Posterior vena cava (tissue), 2 donors: ENCODE measurements around the gene IFT122. TPM values are rescaled to one million over a fixed set of nuclear protein-coding genes. Genes with fewer than 3 reads are reported as not detected.

Source experiments
- DNase-seq: peaks from one replicate; pipeline ENCODE4 v3.0.0-alpha.2; 2020; ENCODE audit warnings: low spot score
- intact Hi-C, 2 donors: fragments of 100-400 bp; cut with DNase I; formaldehyde crosslinking; loops; one replicate each; pipeline versions ENCODE4 v1.14.1 to v1.14.2; 2022 to 2023
- total RNA-seq, 2 donors: library from RNA; stranded (reverse); fragmentation: NEBNext Ultra II Directional; extraction: Animal tissue kit (Norgen Biotek cat#: 25700); gene quantifications; one replicate each; pipeline ENCODE4 v1.2.1, GENCODE V29; 2021
- donor health status: DM: yes; HTN: yes; CAD: no.
- donor health status: DM: yes; HTN: yes; CAD: no.

IFT122 gene
- total RNA-seq, 2 donors from 2014 or later = 22.0 to 22.5 TPM

DNA sequence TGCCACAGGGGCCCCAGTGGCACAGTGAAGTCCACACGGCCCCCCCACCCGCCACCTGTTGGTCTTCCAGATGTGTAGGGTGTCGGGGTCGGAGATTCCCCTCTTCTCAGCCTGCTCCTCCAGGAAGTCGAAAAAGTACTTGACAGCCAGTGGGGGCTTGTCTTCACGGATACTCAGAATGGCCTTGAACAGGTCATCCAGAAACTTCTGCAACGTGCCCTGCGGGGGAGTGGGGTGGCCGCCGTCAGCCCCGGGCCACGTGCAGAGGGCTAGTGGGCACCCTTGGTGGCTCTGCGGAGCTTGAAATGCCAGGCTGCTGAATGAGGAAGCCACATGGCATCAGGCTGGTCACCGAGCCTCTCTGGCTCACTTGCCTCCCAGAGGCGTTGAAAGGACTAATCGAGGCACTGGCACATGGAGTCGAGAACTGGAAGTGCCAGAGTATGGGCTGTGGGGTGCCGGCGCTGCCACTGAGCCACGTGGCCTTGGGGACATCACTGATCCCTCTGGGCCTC, 119.6 kb downstream of the IFT122 start:
- intact Hi-C loops = loop anchor here in 1 of 2 donors (5.0 kb wide), 1 partner anchor 38 kb away; no protein-coding TSS in a partner anchor

GRCh38 chr3:129560269-129560787, 120.3 kb downstream of the IFT122 start:
- intact Hi-C loops = loop anchor here in 1 of 2 donors (5.0 kb wide), 1 partner anchor 37 kb away; no protein-coding TSS in a partner anchor

More for the DNA sequence above, 119.6 kb downstream of the IFT122 start:
- DNase-seq = no peak

DNA sequence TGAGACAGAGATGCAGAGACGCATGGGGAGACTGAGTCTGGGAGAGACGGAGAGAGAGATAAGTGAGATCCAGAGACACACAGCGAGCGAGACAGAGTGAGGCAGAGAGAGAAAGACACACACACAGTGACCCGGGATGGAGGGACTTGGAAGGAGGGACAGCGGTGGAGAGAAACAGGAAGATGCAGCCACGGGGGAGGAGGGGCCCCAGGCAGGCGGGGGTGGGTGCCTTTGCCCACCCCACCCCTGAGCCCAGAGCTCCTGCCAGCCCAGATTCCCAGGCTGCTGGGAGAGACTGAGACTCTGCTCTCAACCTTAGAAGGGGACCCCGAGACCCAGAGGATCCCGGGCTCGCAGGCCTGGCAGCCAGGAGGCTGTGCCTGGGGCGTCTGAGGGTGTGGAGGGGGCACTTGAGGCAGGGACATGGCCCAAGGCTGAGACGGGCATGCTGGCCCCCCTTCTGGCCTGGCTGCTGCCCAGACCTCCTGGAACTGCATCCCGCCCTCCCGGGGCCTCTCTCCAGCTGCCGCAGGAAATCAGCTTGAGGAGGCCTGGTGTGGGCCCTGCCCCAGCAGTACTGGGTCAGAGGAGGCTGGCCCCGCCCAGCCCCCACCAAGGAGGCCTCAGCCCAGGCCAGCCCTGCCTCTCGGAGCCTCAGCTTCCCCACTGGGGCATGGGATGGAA, 121.0 kb downstream of the IFT122 start:
- peak; percentile 95 for DNase-seq
- intact Hi-C loops = loop anchor here in 1 of 2 donors (5.0 kb wide), 1 partner anchor 36 kb away; no protein-coding TSS in a partner anchor

More at GRCh38 chr3:129560269-129560787, 120.3 kb downstream of the IFT122 start:
- no peak for DNase-seq

- DNase-seq = no peak
- intact Hi-C loops = loop anchor here in 1 of 2 donors (5.0 kb wide), 1 partner anchor 36 kb away; no protein-coding TSS in a partner anchor
These were observed 121.7 kb downstream of the IFT122 start for GRCh38 chr3:129561619-129562248.

GRCh38 chr3:129562803-129563202, 122.8 kb downstream of the IFT122 start:
- DNase-seq = no peak
- intact Hi-C loops = loop anchor here in 1 of 2 donors (5.0 kb wide), 1 partner anchor 34 kb away; no protein-coding TSS in a partner anchor

DNA sequence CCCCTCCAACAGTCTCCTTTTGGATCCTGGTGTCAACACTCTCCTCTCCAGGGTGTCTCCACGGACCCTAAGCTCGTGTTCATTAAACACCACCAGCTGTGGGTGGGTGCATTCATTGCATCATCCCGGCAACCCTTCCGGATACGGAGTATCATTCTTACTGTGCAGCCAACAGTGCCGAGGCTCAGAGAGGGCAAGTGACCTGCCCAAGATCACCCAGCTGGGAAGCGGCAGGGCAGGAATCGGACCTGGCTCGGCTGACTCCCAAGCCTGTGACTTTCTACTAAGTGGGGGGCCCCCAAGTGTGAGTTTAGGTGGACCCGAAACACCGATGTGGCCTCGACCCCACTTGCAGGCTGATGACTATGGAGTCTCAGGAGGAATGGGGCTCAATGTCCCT, 123.3 kb downstream of the IFT122 start:
- no peak for DNase-seq
- intact Hi-C loops = loop anchor here in 1 of 2 donors (5.0 kb wide), 1 partner anchor 34 kb away; no protein-coding TSS in a partner anchor

DNA sequence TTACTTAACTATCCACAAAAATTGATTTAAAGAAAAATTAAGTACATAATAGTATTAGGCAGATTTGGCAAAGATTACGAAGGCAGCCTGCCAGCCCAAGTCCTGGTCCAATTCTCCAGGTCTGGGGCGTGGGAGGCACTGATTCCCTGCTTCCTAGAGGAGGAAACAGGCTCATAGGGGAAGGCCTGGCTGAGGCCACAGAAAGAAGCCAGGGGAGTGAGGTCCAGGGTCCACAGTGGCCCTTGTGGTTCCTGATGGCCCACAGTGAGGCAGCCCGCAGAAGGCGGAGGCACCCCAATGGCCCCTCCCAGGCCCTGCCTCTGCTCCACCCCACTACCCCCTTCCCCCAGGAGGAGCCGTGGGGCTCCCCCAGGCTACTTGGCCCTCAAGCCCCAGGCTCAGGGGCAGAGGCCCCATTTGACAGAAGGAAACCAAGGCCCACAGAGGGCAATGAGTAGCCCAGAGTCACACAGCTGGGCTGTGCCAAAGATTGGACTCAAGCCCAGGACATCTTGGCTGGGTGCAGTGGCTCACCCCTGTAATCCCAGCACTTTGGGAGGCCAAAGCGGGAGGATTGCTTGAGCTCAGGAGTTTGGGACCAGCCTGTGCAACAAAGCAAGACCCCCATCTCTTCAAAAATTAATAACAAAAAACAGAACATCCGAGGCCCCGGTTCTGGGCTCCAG, 124.0 kb downstream of the IFT122 start:
- intact Hi-C loops = loop anchor here (2.0 to 5.0 kb wide), 2 partner anchors 33 to 41 kb away; no protein-coding TSS in a partner anchor
- no peak for DNase-seq

DNA sequence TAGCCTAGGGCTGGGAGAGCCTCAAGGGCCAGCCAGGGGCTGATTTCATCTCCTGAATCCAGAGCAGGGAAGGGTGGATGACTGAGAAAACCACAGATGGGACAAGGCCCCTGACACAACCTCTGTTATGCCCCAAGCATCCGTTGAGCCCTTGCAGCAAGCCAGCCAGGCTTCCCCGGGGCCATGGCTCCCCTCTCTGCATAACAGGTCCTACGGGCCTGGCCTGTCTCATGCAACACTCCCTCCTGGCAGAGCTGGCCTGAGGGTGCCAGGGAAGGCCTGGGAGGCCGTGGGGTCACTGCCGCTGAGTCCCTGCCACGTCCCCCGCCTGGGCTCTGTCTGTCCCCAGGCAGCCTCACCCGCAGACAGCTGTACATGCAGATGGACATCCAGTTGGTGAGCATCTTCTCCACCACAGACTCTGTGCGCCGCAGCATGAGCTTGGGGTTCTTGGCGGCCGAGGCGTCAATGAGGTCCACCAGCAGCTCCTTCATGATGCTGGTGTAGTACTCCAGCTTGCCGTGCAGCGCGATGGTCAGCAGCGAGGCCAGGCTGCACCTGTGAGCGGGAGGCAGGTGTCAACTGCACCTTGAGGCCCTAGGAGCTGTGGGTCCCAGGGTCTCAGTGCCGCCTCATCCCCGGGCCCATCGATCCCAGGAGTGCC, 125.1 kb downstream of the IFT122 start:
- intact Hi-C loops = loop anchor here (2.0 to 5.0 kb wide), 2 partner anchors 32 to 40 kb away; no protein-coding TSS in a partner anchor
- no peak for DNase-seq

GRCh38 chr3:129565902-129566301, 125.9 kb downstream of the IFT122 start:
- no peak for DNase-seq
- intact Hi-C loops = loop anchor here in 1 of 2 donors (2.0 kb wide), 1 partner anchor 39 kb away; no protein-coding TSS in a partner anchor

DNA sequence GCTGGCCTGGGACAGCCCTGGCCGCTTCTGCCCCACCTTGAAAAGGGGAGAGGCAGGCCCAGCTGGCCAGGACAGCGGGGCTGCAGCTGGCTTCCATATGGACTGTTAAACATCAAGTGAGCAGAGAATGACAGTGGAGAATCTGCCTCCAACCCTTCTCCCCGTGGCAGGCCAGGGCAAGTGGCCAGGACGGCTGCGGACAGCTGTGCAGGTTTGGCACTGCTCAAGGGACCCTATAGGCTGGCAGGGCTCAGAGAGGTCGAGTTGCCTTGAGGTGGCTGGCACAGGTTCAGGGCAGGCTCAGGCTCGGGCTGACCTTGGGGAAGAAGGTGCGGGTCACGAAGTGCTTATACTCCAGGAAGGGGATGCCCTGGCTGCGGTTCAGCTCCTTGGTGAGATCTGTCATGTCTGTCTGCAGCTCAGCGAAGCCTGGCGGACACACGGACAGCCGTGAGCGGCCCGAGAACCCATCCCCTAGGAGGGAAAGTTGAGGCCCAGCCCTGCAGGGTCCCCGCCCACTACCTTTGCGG, 127.2 kb downstream of the IFT122 start:
- intact Hi-C loops = no loop called here
- DNase-seq = no peak

DNA sequence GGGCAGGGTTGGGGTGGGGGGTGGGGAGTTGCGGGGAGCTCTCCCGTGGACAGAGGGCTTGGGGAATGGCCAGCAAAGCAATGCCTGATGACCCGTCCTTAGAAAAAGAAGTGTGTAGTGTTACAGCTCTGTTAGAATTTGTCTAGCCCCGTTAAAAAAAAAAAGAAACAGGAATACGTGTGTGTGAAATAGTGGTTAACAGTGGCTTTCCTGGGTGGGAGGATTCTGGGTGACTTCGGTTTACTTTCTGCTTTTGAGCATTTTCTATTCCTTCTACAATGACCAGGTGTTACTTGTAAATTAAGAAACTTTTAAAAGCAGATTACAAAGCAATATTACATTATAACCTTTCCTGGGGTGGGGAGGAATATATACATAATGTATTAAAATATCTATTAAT, 127.9 kb downstream of the IFT122 start:
- no peak for DNase-seq
- intact Hi-C loops = no loop called here

- intact Hi-C loops = no loop called here
- DNase-seq = no peak
These were observed 129.8 kb downstream of the IFT122 start for GRCh38 chr3:129569856-129570255.

Other genes with a start within 250 kb of the IFT122 start
- 100 to 1,000 TPM; 139 to 143 TPM for gene COPG1, start 190.6 kb upstream of the IFT122 start, total RNA-seq
- gene HMCES, start 161.4 kb upstream of the IFT122 start, total RNA-seq = 10 to 100 TPM; 24.5 to 25.2 TPM
- gene EFCAB12, start 11.6 kb upstream of the IFT122 start, total RNA-seq = under 1 TPM; 0.05 to 0.14 TPM
- gene MBD4, start 276 bp upstream of the IFT122 start, total RNA-seq = 10 to 100 TPM; 23.1 to 24.9 TPM
- gene RHO, start 88.4 kb downstream of the IFT122 start, total RNA-seq = not detected
- gene H1-8, start 103.0 kb downstream of the IFT122 start, total RNA-seq = not detected
- 100 to 1,000 TPM; 155 to 241 TPM for gene PLXND1, start 166.5 kb downstream of the IFT122 start, total RNA-seq